Caco-2 (cell line): ENCODE results near the gene VAMP2. TPM values are rescaled to one million over a fixed set of nuclear protein-coding genes. Genes with fewer than 3 reads are reported as not detected.

Source experiments
- BruUV-seq: library from RNA; stranded (reverse); fragments of 400-500 nt; replicated peaks from 2 replicates; lab custom pipeline; 2021; lab: Mats Ljungman, UMichigan
- CTCF ChIA-PET: fragments of 300-600 bp; sonication (Branson Sonifier 250); formaldehyde crosslinking; loops from one replicate; lab custom pipeline; 2022; ENCODE audit warnings: antibody characterized with exemption; lab: Charles Lee
- POLR2A ChIA-PET: fragments of 300-600 bp; sonication (Branson Sonifier 250); formaldehyde crosslinking; loops from one replicate; lab custom pipeline; 2022; ENCODE audit warnings: antibody characterized with exemption; lab: Charles Lee
- DNase-seq, 2 experiments: peaks; one replicate each; pipeline versions ENCODE4 v3.0.0 to v3.0.0-alpha.2; 2020 to 2022
- H3K27me3 ChIP-seq: replicated peaks from 2 replicates; pipeline ENCODE4 v1.6.0; 2011; ENCODE audit warnings: low read length; ENCODE audit not compliant: control insufficient read depth, insufficient read depth
- H3K36me3 ChIP-seq: 2 replicates; pipeline ENCODE4 v1.5.1; 2011; ENCODE audit warnings: low read length; ENCODE audit not compliant: control insufficient read depth, insufficient read depth
- H3K4me1 ChIP-seq: fragments of 250-450 bp; sonication (Bioruptor Pico); 2 replicates; pipeline ENCODE4 v1.5.1; 2020; ENCODE audit warnings: mild to moderate bottlenecking
- H3K4me3 ChIP-seq: 2 replicates; pipeline ENCODE4 v1.5.1; 2011; ENCODE audit warnings: low read depth, mild to moderate bottlenecking, control low read depth, low read length
- H3K9me3 ChIP-seq: fragments of 250-450 bp; sonication (Bioruptor Pico); 2 replicates; pipeline ENCODE4 v1.5.1; 2020; ENCODE audit warnings: mild to moderate bottlenecking, moderate library complexity
- H3K27ac Mint-ChIP-seq: one replicate; pipeline ENCODE4 v1.8.0; 2022; ENCODE audit warnings: mixed read lengths; ENCODE audit not compliant: unreplicated experiment
- H3K27me3 Mint-ChIP-seq: one replicate; pipeline ENCODE4 v1.8.0; 2022; ENCODE audit warnings: mixed read lengths; ENCODE audit not compliant: insufficient read depth, unreplicated experiment
- H3K36me3 Mint-ChIP-seq: one replicate; pipeline ENCODE4 v1.8.0; 2022; ENCODE audit warnings: mild to moderate bottlenecking, mixed read lengths; ENCODE audit not compliant: insufficient read depth, unreplicated experiment
- H3K4me1 Mint-ChIP-seq: one replicate; pipeline ENCODE4 v1.8.0; 2022; ENCODE audit warnings: low read depth, mixed read lengths; ENCODE audit not compliant: unreplicated experiment
- H3K4me3 Mint-ChIP-seq: one replicate; pipeline ENCODE4 v1.8.0; 2022; ENCODE audit warnings: mild to moderate bottlenecking, moderate library complexity, mixed read lengths; ENCODE audit not compliant: unreplicated experiment
- H3K9me3 Mint-ChIP-seq: one replicate; pipeline ENCODE4 v1.8.0; 2022; ENCODE audit warnings: mixed read lengths; ENCODE audit not compliant: unreplicated experiment
- intact Hi-C: fragments of 100-400 bp; cut with micrococcal nuclease; formaldehyde crosslinking; loops from one replicate; pipeline ENCODE4 v1.10.0; 2022; ENCODE audit not compliant: unreplicated experiment
- total RNA-seq: library from RNA; stranded (reverse); gene quantifications from 2 replicates; pipeline ENCODE4 v1.2.3, GENCODE V29; 2022
- TF ChIP-seq, protein P1 (sequence below), 2 experiments: fragments of 200-600 bp in 1 of 2; IDR thresholded peaks; 1 replicate in 1 of 2; 2 replicates in 1 of 2; pipeline versions ENCODE4 v1.5.1 to v1.8.0; 2011 to 2022; ENCODE audit warnings: antibody characterized with exemption in 1 of 2, control low read depth in 1 of 2, inconsistent platforms in 1 of 2, low read depth in 1 of 2, low read length in 1 of 2, mild to moderate bottlenecking in 1 of 2, moderate library complexity in 1 of 2; ENCODE audit not compliant: insufficient read depth in 1 of 2, severe bottlenecking in 1 of 2, unreplicated experiment in 1 of 2

VAMP2 gene
- total RNA-seq, 1 experiment from 2014 or later, result 10.5 TPM

DNA sequence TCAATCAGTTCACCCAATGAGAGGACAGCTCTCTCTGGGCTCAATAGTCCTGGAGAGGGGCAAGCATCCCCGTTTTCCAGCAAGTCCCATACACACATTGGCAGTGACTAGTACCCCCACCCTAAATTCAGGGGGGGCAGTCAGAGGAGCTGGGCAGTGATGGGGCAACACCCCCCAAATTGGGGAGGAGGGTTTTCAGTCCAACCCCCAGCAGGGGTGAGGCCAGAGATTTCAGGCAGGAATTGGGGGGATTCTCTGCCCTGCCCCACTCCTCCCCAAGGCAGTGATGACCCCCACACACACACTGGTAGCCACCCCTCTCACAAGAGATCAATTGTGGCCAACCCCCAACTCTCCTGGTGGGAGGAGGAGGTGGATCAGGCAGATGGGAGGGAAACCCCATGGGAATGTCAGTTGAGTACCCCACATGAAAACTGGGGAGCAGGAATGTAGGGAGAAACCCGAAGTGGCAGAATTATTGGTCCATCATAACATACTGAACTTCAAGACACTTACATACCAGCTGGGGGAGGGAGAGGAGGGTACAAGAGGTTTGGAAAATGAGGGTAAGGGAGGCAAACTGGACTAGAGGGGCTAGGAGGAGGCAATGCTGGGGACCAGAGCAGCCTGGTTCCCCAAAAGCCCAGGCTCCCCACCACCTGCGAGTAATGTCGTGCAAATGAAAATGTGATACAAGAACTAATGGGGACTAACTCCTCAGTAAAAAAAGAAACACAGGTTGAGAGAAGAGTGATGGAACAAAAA is 3.1 kb downstream of the VAMP2 start:
- ChIA-PET CTCF (no interaction called here), POLR2A (interaction anchor here (1.7 kb wide), 1 partner anchor 13 kb away, joined by 5 read pairs; no protein-coding TSS in a partner anchor)
- no peaks in the 10 kb centered on the region for H3K27me3 ChIP-seq
- no peaks in the 10 kb centered on the region for H3K9me3 Mint-ChIP-seq
- H3K4me3 ChIP-seq, result no peak overlapping the region
- intact Hi-C loops, result loop anchor here (2.0 kb wide), 1 partner anchor 35 kb away; the partner anchor contains the start of gene HES7
- no peaks in the 10 kb centered on the region for H3K9me3 ChIP-seq
- DNase-seq, result no peak
- no TSS peak for BruUV-seq
- H3K27me3 Mint-ChIP-seq, result no peaks in the 10 kb centered on the region
- peaks cover 29% of the 10 kb centered on the region for H3K36me3 Mint-ChIP-seq
- H3K4me3 Mint-ChIP-seq, result peak overlapping the region; percentile 49
- no peaks in the 10 kb centered on the region for H3K36me3 ChIP-seq
- no peak overlapping the region for H3K27ac Mint-ChIP-seq
- H3K4me1 ChIP-seq, result peaks cover 19% of the 10 kb centered on the region
- H3K4me1 Mint-ChIP-seq, result peaks cover 10% of the 10 kb centered on the region
- TF ChIP-seq, protein P1, sequence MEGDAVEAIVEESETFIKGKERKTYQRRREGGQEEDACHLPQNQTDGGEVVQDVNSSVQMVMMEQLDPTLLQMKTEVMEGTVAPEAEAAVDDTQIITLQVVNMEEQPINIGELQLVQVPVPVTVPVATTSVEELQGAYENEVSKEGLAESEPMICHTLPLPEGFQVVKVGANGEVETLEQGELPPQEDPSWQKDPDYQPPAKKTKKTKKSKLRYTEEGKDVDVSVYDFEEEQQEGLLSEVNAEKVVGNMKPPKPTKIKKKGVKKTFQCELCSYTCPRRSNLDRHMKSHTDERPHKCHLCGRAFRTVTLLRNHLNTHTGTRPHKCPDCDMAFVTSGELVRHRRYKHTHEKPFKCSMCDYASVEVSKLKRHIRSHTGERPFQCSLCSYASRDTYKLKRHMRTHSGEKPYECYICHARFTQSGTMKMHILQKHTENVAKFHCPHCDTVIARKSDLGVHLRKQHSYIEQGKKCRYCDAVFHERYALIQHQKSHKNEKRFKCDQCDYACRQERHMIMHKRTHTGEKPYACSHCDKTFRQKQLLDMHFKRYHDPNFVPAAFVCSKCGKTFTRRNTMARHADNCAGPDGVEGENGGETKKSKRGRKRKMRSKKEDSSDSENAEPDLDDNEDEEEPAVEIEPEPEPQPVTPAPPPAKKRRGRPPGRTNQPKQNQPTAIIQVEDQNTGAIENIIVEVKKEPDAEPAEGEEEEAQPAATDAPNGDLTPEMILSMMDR (IDR thresholded peaks at IDR 0.05; ENCODE audit: insufficient read depth in 1 of 2, low read depth in 1 of 2, low read length in 1 of 2, severe bottlenecking in 1 of 2, unreplicated experiment in 1 of 2), result no peak

DNA sequence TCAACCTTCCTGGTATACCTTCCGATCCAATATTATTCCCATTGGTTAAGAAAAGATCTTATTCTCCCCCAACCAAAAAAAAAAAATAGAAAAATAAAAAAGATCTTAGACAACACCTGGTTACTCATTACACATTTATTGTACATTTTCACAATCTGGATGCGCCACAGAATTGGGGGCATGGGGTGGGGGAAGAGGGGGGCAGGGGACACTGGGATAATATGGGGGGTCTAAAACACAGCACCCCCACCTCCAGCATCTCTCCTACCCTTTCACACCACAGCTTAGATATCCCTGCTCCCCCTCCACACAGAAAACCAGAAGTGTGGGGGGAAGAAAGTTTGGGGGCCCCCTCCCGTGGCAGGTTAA is 3.7 kb downstream of the VAMP2 start:
- peaks cover 32% of the 10 kb centered on the region for H3K36me3 Mint-ChIP-seq
- H3K4me1 Mint-ChIP-seq, result peaks cover 16% of the 10 kb centered on the region
- TF ChIP-seq, protein P1 (IDR thresholded peaks at IDR 0.05; ENCODE audit: insufficient read depth in 1 of 2, low read depth in 1 of 2, low read length in 1 of 2, severe bottlenecking in 1 of 2, unreplicated experiment in 1 of 2), result no peak
- no TSS peak for BruUV-seq
- no peaks in the 10 kb centered on the region for H3K9me3 Mint-ChIP-seq
- no peaks in the 10 kb centered on the region for H3K36me3 ChIP-seq
- no peak overlapping the region for H3K4me3 Mint-ChIP-seq
- peaks cover 21% of the 10 kb centered on the region for H3K4me1 ChIP-seq
- CTCF ChIA-PET, result no interaction called here
- intact Hi-C loops, result loop anchor here (2.0 kb wide), 1 partner anchor 34 kb away; the partner anchor contains the start of gene HES7
- no peaks in the 10 kb centered on the region for H3K27me3 ChIP-seq
- no peak overlapping the region for H3K4me3 ChIP-seq
- no peak overlapping the region for H3K27ac Mint-ChIP-seq
- no peak for DNase-seq
- POLR2A ChIA-PET, result interaction anchor here (1.0 kb wide), 1 partner anchor 14 kb away, joined by 3 read pairs; no protein-coding TSS in a partner anchor
- no peaks in the 10 kb centered on the region for H3K9me3 ChIP-seq
- no peaks in the 10 kb centered on the region for H3K27me3 Mint-ChIP-seq

DNA sequence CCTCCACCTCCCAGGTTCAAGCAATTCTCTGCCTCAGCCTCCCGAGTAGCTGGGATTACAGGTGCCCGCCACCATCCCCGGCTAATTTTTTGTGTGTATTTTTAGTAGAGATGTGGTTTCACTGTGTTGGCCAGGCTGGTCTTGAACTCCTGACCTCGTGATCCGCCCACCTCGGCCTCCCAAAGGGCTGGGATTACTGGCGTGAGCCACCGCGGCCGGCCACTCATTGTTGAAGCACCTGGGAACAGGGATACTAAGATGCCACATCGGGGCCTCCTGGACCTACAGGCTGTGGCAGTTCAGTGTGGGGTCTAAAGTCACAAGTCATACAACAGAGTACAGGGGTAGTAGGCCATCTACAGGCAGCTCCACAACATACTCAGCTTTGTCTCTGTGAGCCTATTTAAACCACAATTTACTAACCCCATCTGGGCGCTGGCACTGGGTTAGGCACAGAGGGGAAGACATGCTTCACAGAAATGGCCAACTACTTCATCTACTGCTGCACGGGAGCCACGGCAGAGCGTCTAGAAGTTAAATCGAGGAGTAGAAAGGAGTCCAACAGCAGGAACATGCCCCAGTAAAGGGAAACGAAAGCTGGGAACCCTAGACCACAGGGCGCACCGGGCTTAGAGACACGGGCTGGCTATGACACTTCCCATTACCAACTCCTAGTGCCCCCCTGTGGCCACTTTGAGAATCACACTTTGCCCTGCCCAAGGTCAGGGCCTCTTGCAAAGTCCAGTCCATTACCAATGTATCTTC is 4.3 kb downstream of the VAMP2 start:
- ChIA-PET CTCF (no interaction called here), POLR2A (interaction anchor here (1.0 kb wide), 1 partner anchor 15 kb away, joined by 3 read pairs; no protein-coding TSS in a partner anchor)
- H3K36me3 Mint-ChIP-seq, result peaks cover 38% of the 10 kb centered on the region
- H3K27me3 ChIP-seq, result no peaks in the 10 kb centered on the region
- peaks cover 21% of the 10 kb centered on the region for H3K4me1 Mint-ChIP-seq
- TF ChIP-seq, protein P1 (IDR thresholded peaks at IDR 0.05; ENCODE audit: insufficient read depth in 1 of 2, low read depth in 1 of 2, low read length in 1 of 2, severe bottlenecking in 1 of 2, unreplicated experiment in 1 of 2), result peak; percentile 57 to 61
- DNase-seq, result peak; percentile 80 to 86
- H3K4me3 ChIP-seq, result no peak overlapping the region
- no peaks in the 10 kb centered on the region for H3K9me3 ChIP-seq
- H3K4me3 Mint-ChIP-seq, result no peak overlapping the region
- peaks cover 20% of the 10 kb centered on the region for H3K4me1 ChIP-seq
- peak overlapping the region; percentile 25 for H3K27ac Mint-ChIP-seq
- no peaks in the 10 kb centered on the region for H3K27me3 Mint-ChIP-seq
- intact Hi-C loops, result loop anchor here (2.0 kb wide), 1 partner anchor 34 kb away; the partner anchor contains the start of gene HES7
- H3K36me3 ChIP-seq, result no peaks in the 10 kb centered on the region
- no peaks in the 10 kb centered on the region for H3K9me3 Mint-ChIP-seq
- no TSS peak for BruUV-seq
